Measurements from ENCODE around the gene OSTF1.

- TF ChIP-seq CTCF (IDR thresholded peaks at IDR 0.05), result no peak
- no peak for TF ChIP-seq POLR2AphosphoS5 (IDR thresholded peaks at IDR 0.05)
Observed at GRCh38 chr9:75112789-75113188, 24.5 kb downstream of the OSTF1 start.

Measured in sigmoid colon (tissue), 4 donors.